Mesenchymal stem cell (in vitro differentiated cells and primary cell): Measurements from ENCODE around the gene VENTX.
"Not testable (repeated sequence)": the region's sequence is repeated elsewhere in the genome, so short reads cannot be mapped to it uniquely, and the experiment has no call there.

Source experiments
- DNase-seq: peaks from one replicate; pipeline ENCODE4 v3.0.0-alpha.2; 2013
- H2AFZ ChIP-seq: one replicate; pipeline ENCODE4 v1.6.1; 2013; ENCODE audit warnings: low read depth, mild to moderate bottlenecking, control low read depth, inconsistent platforms, low read length, moderate library complexity
- H2AK5ac ChIP-seq: 2 replicates; pipeline ENCODE4 v1.6.1; 2013; ENCODE audit warnings: low read length, moderate library complexity, mild to moderate bottlenecking, inconsistent platforms; ENCODE audit not compliant: severe bottlenecking
- H2BK120ac ChIP-seq: one replicate; pipeline ENCODE4 v1.6.1; 2013; ENCODE audit warnings: low read depth, mild to moderate bottlenecking, inconsistent platforms, low read length, moderate library complexity
- H2BK12ac ChIP-seq, 2 experiments: one replicate each; pipeline ENCODE4 v1.6.1; 2013; ENCODE audit warnings: inconsistent platforms in 2 of 2, low read length in 2 of 2, mild to moderate bottlenecking in 2 of 2, moderate library complexity in 2 of 2, control low read depth in 1 of 2
- H2BK15ac ChIP-seq: one replicate; pipeline ENCODE4 v1.6.1; 2013; ENCODE audit warnings: mild to moderate bottlenecking, low read depth, inconsistent platforms; ENCODE audit not compliant: poor library complexity, severe bottlenecking
- H2BK5ac ChIP-seq: 2 replicates; pipeline ENCODE4 v1.6.1; 2013; ENCODE audit warnings: low read depth, mild to moderate bottlenecking, low read length, control low read depth, inconsistent platforms; ENCODE audit not compliant: poor library complexity, severe bottlenecking
- H3K14ac ChIP-seq, 2 experiments: one replicate each; pipeline ENCODE4 v1.6.1; 2013; ENCODE audit warnings: inconsistent platforms in 2 of 2, low read length in 2 of 2, control low read depth in 1 of 2, mild to moderate bottlenecking in 1 of 2, moderate library complexity in 1 of 2
- H3K18ac ChIP-seq, 2 experiments: one replicate each; pipeline ENCODE4 v1.6.1; 2013; ENCODE audit warnings: inconsistent platforms in 2 of 2, low read length in 2 of 2, control low read depth in 1 of 2, low read depth in 1 of 2, mild to moderate bottlenecking in 1 of 2
- H3K23ac ChIP-seq, 2 experiments: one replicate each; pipeline ENCODE4 v1.6.1; 2013; ENCODE audit warnings: inconsistent platforms in 2 of 2, low read length in 2 of 2, mild to moderate bottlenecking in 2 of 2, moderate library complexity in 2 of 2, control low read depth in 1 of 2
- H3K27ac ChIP-seq: 2 replicates; pipeline ENCODE4 v1.5.1; 2013; ENCODE audit warnings: mild to moderate bottlenecking, moderate library complexity, low read length, control low read depth, inconsistent platforms; ENCODE audit not compliant: poor library complexity, severe bottlenecking
- H3K27me3 ChIP-seq, 2 experiments: 2 replicates each; pipeline versions ENCODE4 v1.6.1 to v1.7.0; 2013; ENCODE audit warnings: low read length in 2 of 2, mild to moderate bottlenecking in 2 of 2, moderate library complexity in 2 of 2, control low read depth in 1 of 2, inconsistent platforms in 1 of 2; ENCODE audit not compliant: control insufficient read depth in 1 of 2, insufficient read depth in 1 of 2
- H3K36me3 ChIP-seq, 2 experiments: 2 replicates each; pipeline versions ENCODE4 v1.6.1 to v1.7.0; 2013; ENCODE audit warnings: low read length in 2 of 2, control low read depth in 1 of 2, inconsistent platforms in 1 of 2, low read depth in 1 of 2, mild to moderate bottlenecking in 1 of 2; ENCODE audit not compliant: insufficient read depth in 2 of 2, control insufficient read depth in 1 of 2
- H3K4ac ChIP-seq, 2 experiments: one replicate each; pipeline ENCODE4 v1.6.1; 2013; ENCODE audit warnings: inconsistent platforms in 2 of 2, low read length in 2 of 2, mild to moderate bottlenecking in 2 of 2, moderate library complexity in 2 of 2, control low read depth in 1 of 2, low read depth in 1 of 2
- H3K4me1 ChIP-seq: 2 replicates; pipeline ENCODE4 v1.6.1; 2013; ENCODE audit warnings: low read depth, low read length, control low read depth; ENCODE audit not compliant: control insufficient read depth, insufficient read depth
- H3K4me2 ChIP-seq: 2 replicates; pipeline ENCODE4 v1.6.1; 2013; ENCODE audit warnings: low read length, mild to moderate bottlenecking, inconsistent platforms; ENCODE audit not compliant: poor library complexity, severe bottlenecking
- H3K4me3 ChIP-seq, 2 experiments: 2 replicates each; pipeline versions ENCODE4 v1.5.1 to v1.7.0; 2013; ENCODE audit warnings: low read length in 2 of 2, mild to moderate bottlenecking in 2 of 2, control low read depth in 1 of 2, low read depth in 1 of 2; ENCODE audit not compliant: insufficient read depth in 1 of 2
- H3K79me1 ChIP-seq: replicated peaks from 2 replicates; pipeline ENCODE4 v1.6.1; 2013; ENCODE audit warnings: mild to moderate bottlenecking, control low read depth, low read length, inconsistent platforms; ENCODE audit not compliant: poor library complexity, severe bottlenecking
- H3K9ac ChIP-seq: 2 replicates; pipeline ENCODE4 v1.7.0; 2013; ENCODE audit warnings: mild to moderate bottlenecking, low read length, moderate library complexity
- H3K9me3 ChIP-seq: 2 replicates; pipeline ENCODE4 v1.7.0; 2013; ENCODE audit warnings: mild to moderate bottlenecking, low read length; ENCODE audit not compliant: control insufficient read depth
- H4K8ac ChIP-seq: one replicate; pipeline ENCODE4 v1.6.1; 2013; ENCODE audit warnings: inconsistent platforms, mild to moderate bottlenecking, low read length, moderate library complexity
- H4K91ac ChIP-seq: one replicate; pipeline ENCODE4 v1.6.1; 2013; ENCODE audit warnings: mild to moderate bottlenecking, low read length, inconsistent platforms
- WGBS: methylation state at CpG from one replicate; pipeline ENCODE4 v1.1.7; 2013; ENCODE audit warnings: mixed read lengths; 5-methylcytosine and 5-hydroxymethylcytosine counted together

Gene VENTX

DNA sequence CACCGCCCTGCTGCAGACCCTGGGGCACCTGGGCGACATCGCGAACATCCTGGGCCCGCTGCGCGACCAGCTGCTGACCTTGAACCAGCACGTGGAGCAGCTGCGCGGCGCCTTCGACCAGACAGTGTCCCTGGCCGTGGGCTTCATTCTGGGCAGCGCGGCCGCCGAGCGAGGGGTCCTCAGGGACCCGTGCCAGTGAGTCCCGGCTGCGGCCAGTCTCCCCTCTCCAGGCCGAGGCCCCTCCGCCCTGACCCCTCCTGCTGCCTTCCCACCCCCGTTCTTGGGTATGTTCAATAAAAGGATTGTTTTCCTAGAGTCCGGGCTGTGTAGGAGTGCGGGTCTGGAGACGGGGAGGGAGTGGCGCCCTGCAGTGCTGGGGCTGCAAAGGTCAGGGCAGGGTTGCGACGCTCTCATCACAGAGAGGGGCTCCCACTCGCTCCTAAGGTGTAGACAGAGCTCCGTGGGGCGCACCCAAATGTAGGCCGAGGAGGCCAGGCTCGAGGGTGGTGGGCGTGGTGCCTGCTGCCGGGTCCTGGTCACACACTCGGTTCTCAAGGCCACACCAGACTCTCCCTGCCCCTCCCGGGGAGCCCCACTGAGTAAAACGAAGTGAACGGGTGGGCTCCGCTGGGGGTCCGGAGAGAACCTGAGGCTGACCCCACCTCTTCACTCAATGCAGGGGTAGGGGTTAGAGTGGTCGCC, 6.3 kb upstream of the VENTX start:
- no peak for DNase-seq
- Histone ChIP-seq H3K4me1 (peaks cover 13% of the 10 kb centered on the region), H4K8ac (no peak overlapping the region), H3K4me2 (no peak overlapping the region), H3K9me3 (no peaks in the 10 kb centered on the region), H2BK15ac (no peak overlapping the region), H2BK12ac (no peak overlapping the region), H3K23ac (no peak overlapping the region), H2BK120ac (no peak overlapping the region), H2BK5ac (no peak overlapping the region), H4K91ac (no peak overlapping the region), H2AFZ (no peak overlapping the region), H2AK5ac (no peak overlapping the region), H3K27me3 (peaks cover 64 to 71% of the 10 kb centered on the region in 2 experiments), H3K9ac (no peak overlapping the region), H3K27ac (no peak overlapping the region), H3K79me1 (no peaks in the 10 kb centered on the region), H3K36me3 (no peaks in the 10 kb centered on the region), H3K18ac (no peak overlapping the region), H3K14ac (no peak overlapping the region), H3K4ac (no peak overlapping the region), H3K4me3 (no peak overlapping the region)
- 79% methylated on average over 41 of the region's 44 CpGs for WGBS

DNA sequence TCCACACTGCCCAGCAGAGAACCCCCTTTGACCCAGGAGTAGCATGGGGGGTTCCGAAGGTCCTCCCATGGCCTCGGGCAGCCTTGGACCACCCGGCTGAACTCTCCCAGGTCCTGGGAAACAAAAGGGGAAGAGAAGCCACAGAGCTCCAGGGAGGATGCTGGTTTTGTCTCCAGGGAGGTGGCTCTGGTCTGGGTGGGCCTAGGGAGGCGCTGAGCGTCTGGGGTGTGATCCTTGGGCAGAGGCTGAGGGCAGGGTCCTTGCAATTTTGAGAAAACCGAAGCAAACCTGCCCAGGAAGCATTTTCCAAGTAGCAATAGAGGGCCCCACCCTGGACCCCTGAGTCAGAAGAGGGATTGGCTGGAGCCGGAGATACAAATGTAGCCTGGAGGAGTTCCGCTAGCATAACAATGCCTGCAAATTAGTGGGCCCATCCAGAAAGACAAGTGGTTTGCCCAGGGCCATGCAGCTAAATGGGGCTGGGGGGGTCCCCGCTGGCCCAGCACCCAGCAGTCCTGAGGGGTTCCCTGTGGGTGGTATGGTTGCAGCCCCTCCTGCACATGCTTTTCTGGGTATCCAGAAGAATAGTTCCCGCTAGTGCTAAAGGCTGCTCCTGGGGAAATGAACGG, 5.6 kb upstream of the VENTX start:
- no peaks in the 10 kb centered on the region for H3K9me3 ChIP-seq

DNA sequence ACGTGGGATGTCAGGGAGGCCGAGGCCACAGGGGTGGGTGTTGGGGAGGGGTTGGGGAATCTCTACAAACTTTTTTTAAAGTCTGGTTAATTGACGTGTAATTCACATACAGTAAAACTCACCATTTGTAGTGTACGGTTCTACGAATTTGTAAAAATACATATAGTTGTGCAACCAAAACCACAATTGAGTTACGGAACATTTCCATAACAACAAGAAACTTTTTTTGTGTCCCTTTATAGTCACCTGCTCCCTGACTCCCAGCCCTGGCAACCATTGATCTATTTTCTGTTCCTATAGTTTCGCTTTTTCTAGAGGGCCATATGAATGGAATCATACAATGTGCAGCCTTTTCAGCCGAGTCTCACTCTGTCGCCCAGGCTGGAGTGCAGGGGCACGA, 2.9 kb upstream of the VENTX start:
- WGBS: 89% methylated on average over 5 of the region's 10 CpGs
- not testable (repeated sequence) for H2BK12ac ChIP-seq, H3K23ac ChIP-seq, H3K4me3 ChIP-seq, H3K14ac ChIP-seq, H2BK5ac ChIP-seq, H3K9me3 ChIP-seq, H3K4ac ChIP-seq, H3K9ac ChIP-seq, H2BK15ac ChIP-seq, DNase-seq, H4K8ac ChIP-seq, H3K79me1 ChIP-seq, H2AFZ ChIP-seq, H4K91ac ChIP-seq, H3K18ac ChIP-seq, H2AK5ac ChIP-seq, H3K36me3 ChIP-seq, H3K27ac ChIP-seq, H3K4me2 ChIP-seq, H2BK120ac ChIP-seq
- Histone ChIP-seq H3K4me1 (peaks cover 33% of the 10 kb centered on the region), H3K27me3 (peaks cover 70 to 74% of the 10 kb centered on the region in 2 experiments)

More for the DNA sequence above, 5.6 kb upstream of the VENTX start:
- no peak for DNase-seq
- Histone ChIP-seq H3K36me3 (no peaks in the 10 kb centered on the region), H4K91ac (no peak overlapping the region), H3K4me1 (peaks cover 20% of the 10 kb centered on the region), H3K27ac (no peak overlapping the region), H2BK5ac (no peak overlapping the region), H4K8ac (no peak overlapping the region), H2AK5ac (no peak overlapping the region), H2AFZ (no peak overlapping the region), H3K4me3 (no peak overlapping the region), H3K9ac (no peak overlapping the region), H2BK12ac (no peak overlapping the region), H3K4me2 (no peak overlapping the region), H3K79me1 (no peaks in the 10 kb centered on the region), H3K23ac (no peak overlapping the region), H2BK15ac (no peak overlapping the region), H3K4ac (no peak overlapping the region), H2BK120ac (no peak overlapping the region), H3K14ac (no peak overlapping the region), H3K18ac (no peak overlapping the region), H3K27me3 (peaks cover 64 to 71% of the 10 kb centered on the region in 2 experiments)
- 73% methylated on average over 11 of the region's 11 CpGs for WGBS

DNA sequence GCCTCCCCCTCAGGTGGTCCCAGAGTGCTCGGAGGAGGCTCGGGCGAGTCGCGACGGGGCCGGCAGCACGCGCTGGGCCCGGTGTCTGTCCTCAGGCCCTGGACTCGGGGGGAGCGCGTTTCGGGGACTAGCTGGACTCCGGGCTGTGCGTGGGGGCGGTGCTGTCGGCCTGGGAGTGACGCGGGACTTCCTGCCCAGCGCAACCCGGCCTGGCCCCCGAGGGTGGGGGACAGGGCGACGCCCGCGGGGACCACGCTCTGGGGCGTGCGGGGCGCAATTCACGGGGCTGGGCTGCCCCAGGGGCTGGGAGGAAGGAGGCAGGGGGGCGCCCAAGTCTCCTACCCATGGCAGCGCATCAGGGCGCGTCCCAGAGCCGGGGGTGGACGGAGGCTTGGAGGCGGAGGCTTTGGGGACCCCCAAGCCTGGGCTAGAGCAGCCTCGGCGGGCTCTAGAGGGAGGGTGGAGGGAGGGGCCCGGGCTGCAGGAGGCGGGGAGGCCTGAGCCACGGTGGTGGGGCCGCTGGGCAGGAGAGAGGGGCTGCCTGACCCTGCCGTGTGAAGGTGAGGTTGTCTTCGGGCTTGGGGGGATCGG, 2.3 kb upstream of the VENTX start:
- H3K79me1 ChIP-seq: no peaks in the 10 kb centered on the region
- H3K9ac ChIP-seq: no peak overlapping the region
- H3K9me3 ChIP-seq: no peaks in the 10 kb centered on the region
- peaks cover 32% of the 10 kb centered on the region for H3K4me1 ChIP-seq
- H3K4me3 ChIP-seq: no peak overlapping the region
- H2AK5ac ChIP-seq: no peak overlapping the region
- no peak overlapping the region for H2BK5ac ChIP-seq
- H3K4ac ChIP-seq: no peak overlapping the region
- H3K36me3 ChIP-seq: no peaks in the 10 kb centered on the region
- H2BK120ac ChIP-seq: no peak overlapping the region
- no peak overlapping the region for H3K18ac ChIP-seq
- H3K4me2 ChIP-seq: no peak overlapping the region
- no peak overlapping the region for H3K27ac ChIP-seq
- 12% methylated on average over 48 of the region's 48 CpGs for WGBS
- DNase-seq: no peak
- H3K23ac ChIP-seq: no peak overlapping the region
- H4K91ac ChIP-seq: no peak overlapping the region
- no peak overlapping the region for H4K8ac ChIP-seq
- no peak overlapping the region for H2BK12ac ChIP-seq
- H2AFZ ChIP-seq: no peak overlapping the region
- peaks cover 73 to 74% of the 10 kb centered on the region in 2 experiments for H3K27me3 ChIP-seq
- H3K14ac ChIP-seq: no peak overlapping the region
- H2BK15ac ChIP-seq: no peak overlapping the region
